Measurements from ENCODE around the gene BEX2. TPM values are rescaled to one million over a fixed set of nuclear protein-coding genes. Genes with fewer than 3 reads are reported as not detected.
A peak's percentile ranks its signal among the peaks of the same experiment; 100 is the strongest.

Gene BEX2
- total RNA-seq, 1 donor = 4.3 TPM

- no peak for DNase-seq (ENCODE audit: insufficient read length, low spot score, missing footprints)
- Histone ChIP-seq H3K4me3 (ENCODE audit: insufficient read depth, low read length) (no peak overlapping the region), H3K4me1 (ENCODE audit: insufficient read depth, low read length) (no peaks in the 10 kb centered on the region), H3K4me2 (ENCODE audit: insufficient read depth, low read length) (no peak overlapping the region), H4K20me1 (ENCODE audit: insufficient read depth, low read length) (no peaks in the 10 kb centered on the region), H3K27me3 (ENCODE audit: insufficient read depth, low read length) (peaks cover 22% of the 10 kb centered on the region), H3K36me3 (ENCODE audit: insufficient read depth, low read length) (no peaks in the 10 kb centered on the region), H3K9me3 (ENCODE audit: low read depth, low read length) (no peaks in the 10 kb centered on the region), H3K27ac (ENCODE audit: low read depth, low read length) (no peak overlapping the region), H3K79me2 (ENCODE audit: insufficient read depth, low read length) (no peaks in the 10 kb centered on the region), H2AFZ (ENCODE audit: low read length) (no peak overlapping the region)
- no peak for TF ChIP-seq CTCF (IDR thresholded peaks at IDR 0.05; ENCODE audit: extremely low read depth, low read depth, low read length)
Measured at GRCh38 chrX:103344606-103345005, 33.8 kb upstream of the BEX2 start.

GRCh38 chrX:103343105-103343504, 32.3 kb upstream of the BEX2 start:
- Histone ChIP-seq H3K79me2 (ENCODE audit: insufficient read depth, low read length) (no peaks in the 10 kb centered on the region), H3K4me2 (ENCODE audit: insufficient read depth, low read length) (peak overlapping the region; percentile 9), H3K36me3 (ENCODE audit: insufficient read depth, low read length) (no peaks in the 10 kb centered on the region), H2AFZ (ENCODE audit: low read length) (peak overlapping the region; percentile 54), H3K27ac (ENCODE audit: low read depth, low read length) (no peak overlapping the region), H3K4me1 (ENCODE audit: insufficient read depth, low read length) (no peaks in the 10 kb centered on the region), H3K9me3 (ENCODE audit: low read depth, low read length) (no peaks in the 10 kb centered on the region), H3K27me3 (ENCODE audit: insufficient read depth, low read length) (peaks cover 28% of the 10 kb centered on the region), H4K20me1 (ENCODE audit: insufficient read depth, low read length) (no peaks in the 10 kb centered on the region), H3K4me3 (ENCODE audit: insufficient read depth, low read length) (no peak overlapping the region)
- peak; percentile 68 for TF ChIP-seq CTCF (IDR thresholded peaks at IDR 0.05; ENCODE audit: extremely low read depth, low read depth, low read length)
- DNase-seq (ENCODE audit: insufficient read length, low spot score, missing footprints) = peak; percentile 82

- H3K4me3 ChIP-seq (ENCODE audit: insufficient read depth, low read length) = no peak overlapping the region
- H3K27ac ChIP-seq (ENCODE audit: low read depth, low read length) = no peak overlapping the region
- H3K36me3 ChIP-seq (ENCODE audit: insufficient read depth, low read length) = no peaks in the 10 kb centered on the region
- no peak for TF ChIP-seq CTCF (IDR thresholded peaks at IDR 0.05; ENCODE audit: extremely low read depth, low read depth, low read length)
- no peaks in the 10 kb centered on the region for H3K4me1 ChIP-seq (ENCODE audit: insufficient read depth, low read length)
- no peak overlapping the region for H2AFZ ChIP-seq (ENCODE audit: low read length)
- peaks cover 48% of the 10 kb centered on the region for H3K27me3 ChIP-seq (ENCODE audit: insufficient read depth, low read length)
- no peak overlapping the region for H3K4me2 ChIP-seq (ENCODE audit: insufficient read depth, low read length)
- H3K79me2 ChIP-seq (ENCODE audit: insufficient read depth, low read length) = no peaks in the 10 kb centered on the region
- no peak for DNase-seq (ENCODE audit: insufficient read length, low spot score, missing footprints)
- H3K9me3 ChIP-seq (ENCODE audit: low read depth, low read length) = no peaks in the 10 kb centered on the region
- H4K20me1 ChIP-seq (ENCODE audit: insufficient read depth, low read length) = no peaks in the 10 kb centered on the region
Measured at GRCh38 chrX:103338663-103339062, 27.9 kb upstream of the BEX2 start.

- no peaks in the 10 kb centered on the region for H3K36me3 ChIP-seq (ENCODE audit: insufficient read depth, low read length)
- no peaks in the 10 kb centered on the region for H3K4me1 ChIP-seq (ENCODE audit: insufficient read depth, low read length)
- no peak overlapping the region for H3K27ac ChIP-seq (ENCODE audit: low read depth, low read length)
- peak overlapping the region; percentile 54 for H3K4me3 ChIP-seq (ENCODE audit: insufficient read depth, low read length)
- no peaks in the 10 kb centered on the region for H4K20me1 ChIP-seq (ENCODE audit: insufficient read depth, low read length)
- peaks cover 30% of the 10 kb centered on the region for H3K27me3 ChIP-seq (ENCODE audit: insufficient read depth, low read length)
- TF ChIP-seq CTCF (IDR thresholded peaks at IDR 0.05; ENCODE audit: extremely low read depth, low read depth, low read length) = no peak
- DNase-seq (ENCODE audit: insufficient read length, low spot score, missing footprints) = no peak
- peak overlapping the region; percentile 64 for H3K4me2 ChIP-seq (ENCODE audit: insufficient read depth, low read length)
- H3K9me3 ChIP-seq (ENCODE audit: low read depth, low read length) = no peaks in the 10 kb centered on the region
- no peaks in the 10 kb centered on the region for H3K79me2 ChIP-seq (ENCODE audit: insufficient read depth, low read length)
- peak overlapping the region; percentile 80 for H2AFZ ChIP-seq (ENCODE audit: low read length)
Measured at GRCh38 chrX:103330681-103331288, 20.0 kb upstream of the BEX2 start.

Data from osteoblast (primary cell).